Lower lobe of right lung (tissue), 2 donors: ENCODE data around the gene AQP2. TPM values are rescaled to one million over a fixed set of nuclear protein-coding genes. Genes with fewer than 3 reads are reported as not detected.

ENCODE experiments used
- ATAC-seq, 2 donors: fragments of 200-7000 bp; cut with Tn5 transposase; one replicate each; pipeline ENCODE4 v1.9.1; 2020 to 2022; ENCODE audit warnings: mild to moderate bottlenecking in 2 of 2, moderate library complexity in 2 of 2
- DNase-seq: peaks from one replicate; pipeline ENCODE4 v3.0.0-alpha.2; 2020
- H3K27ac ChIP-seq: fragments of 200-600 bp; one replicate; pipeline ENCODE4 v1.8.0; 2022
- H3K27me3 ChIP-seq: fragments of 200-600 bp; one replicate; pipeline ENCODE4 v1.8.0; 2022; ENCODE audit warnings: low read depth
- H3K36me3 ChIP-seq: fragments of 200-600 bp; one replicate; pipeline ENCODE4 v1.8.0; 2022; ENCODE audit warnings: mild to moderate bottlenecking
- H3K4me1 ChIP-seq: fragments of 200-600 bp; one replicate; pipeline ENCODE4 v1.8.0; 2022
- H3K4me3 ChIP-seq: fragments of 200-600 bp; one replicate; pipeline ENCODE4 v1.8.0; 2022; ENCODE audit warnings: mild to moderate bottlenecking
- H3K9me3 ChIP-seq: fragments of 200-600 bp; one replicate; pipeline ENCODE4 v1.8.0; 2022
- CTCF ChIP-seq: fragments of 200-600 bp; IDR thresholded peaks from one replicate; pipeline ENCODE4 v1.8.0; 2022; ENCODE audit warnings: antibody characterized with exemption, mild to moderate bottlenecking
- intact Hi-C: fragments of 100-400 bp; cut with DNase I; formaldehyde crosslinking; loops from one replicate; pipeline ENCODE4 v1.11.0; 2022
- total RNA-seq: library from RNA; stranded (reverse); fragmentation: NEBNext Ultra II Directional; extraction: Animal tissue kit (Norgen Biotek cat#: 25700); gene quantifications from one replicate; pipeline ENCODE4 v1.2.1, GENCODE V29; 2021
- donor health status: DM: no; HTN: yes; CAD: no; lungs with severe emphysema.

Gene AQP2
- total RNA-seq, 1 donor from 2014 or later, result not detected

GRCh38 chr12:49946497-49946896 lies 4.0 kb upstream of the AQP2 start:
- H3K36me3 ChIP-seq, result no peaks in the 10 kb centered on the region
- intact Hi-C loops, result no loop called here
- H3K27ac ChIP-seq, result no peak overlapping the region
- H3K4me3 ChIP-seq, result no peak overlapping the region
- peaks cover 14% of the 10 kb centered on the region for H3K4me1 ChIP-seq
- no peaks in the 10 kb centered on the region for H3K27me3 ChIP-seq
- no peaks in the 10 kb centered on the region for H3K9me3 ChIP-seq
- no peak for ATAC-seq
- no peak for TF ChIP-seq CTCF
- no peak for DNase-seq

- no peak for DNase-seq
Observed at GRCh38 chr12:49947593-49948226, 2.8 kb upstream of the AQP2 start.

GRCh38 chr12:49948866-49949845 lies 1.4 kb upstream of the AQP2 start:
- intact Hi-C loops, result no loop called here
- H3K27ac ChIP-seq, result no peak overlapping the region
- TF ChIP-seq CTCF, result no peak
- H3K36me3 ChIP-seq, result no peaks in the 10 kb centered on the region
- DNase-seq (no peak), ATAC-seq (no peak)
- no peaks in the 10 kb centered on the region for H3K9me3 ChIP-seq
- peaks cover 31% of the 10 kb centered on the region for H3K4me1 ChIP-seq
- peaks cover 8% of the 10 kb centered on the region for H3K27me3 ChIP-seq
- no peak overlapping the region for H3K4me3 ChIP-seq

More at GRCh38 chr12:49947593-49948226, 2.8 kb upstream of the AQP2 start:
- peaks cover 25% of the 10 kb centered on the region for H3K4me1 ChIP-seq
- H3K9me3 ChIP-seq, result no peaks in the 10 kb centered on the region
- intact Hi-C loops, result no loop called here
- H3K27ac ChIP-seq, result no peak overlapping the region
- no peak overlapping the region for H3K4me3 ChIP-seq
- H3K36me3 ChIP-seq, result no peaks in the 10 kb centered on the region
- H3K27me3 ChIP-seq, result no peaks in the 10 kb centered on the region
- TF ChIP-seq CTCF, result no peak
- ATAC-seq, result no peak

- Histone ChIP-seq H3K4me3 (no peak overlapping the region), H3K27ac (no peak overlapping the region), H3K4me1 (peaks cover 37% of the 10 kb centered on the region), H3K36me3 (no peaks in the 10 kb centered on the region), H3K27me3 (peaks cover 15% of the 10 kb centered on the region), H3K9me3 (no peaks in the 10 kb centered on the region)
- TF ChIP-seq CTCF, result no peak
- ATAC-seq (no peak), DNase-seq (no peak)
- intact Hi-C loops, result no loop called here
Observed at GRCh38 chr12:49949866-49950265, 671 bp upstream of the AQP2 start.

- TF ChIP-seq CTCF, result no peak
- DNase-seq, result no peak
- Histone ChIP-seq H3K27ac (no peak overlapping the region), H3K4me1 (peaks cover 39% of the 10 kb centered on the region), H3K9me3 (no peaks in the 10 kb centered on the region), H3K36me3 (no peaks in the 10 kb centered on the region), H3K27me3 (peaks cover 31% of the 10 kb centered on the region), H3K4me3 (no peak overlapping the region)
- no peak for ATAC-seq
- intact Hi-C loops, result no loop called here
Observed at GRCh38 chr12:49951411-49952240, 1.1 kb downstream of the AQP2 start.
